Thoracic aorta (tissue), 2 donors: Measurements from ENCODE around the gene CLDN3. TPM values are rescaled to one million over a fixed set of nuclear protein-coding genes. Genes with fewer than 3 reads are reported as not detected.

Source experiments
- ATAC-seq: fragments of 150-250 bp; one replicate; pipeline ENCODE4 v1.8.0; 2017; ENCODE audit warnings: low read depth; ENCODE audit not compliant: insufficient number of reproducible peaks, low FRiP score
- DNase-seq: peaks from one replicate; pipeline ENCODE4 v3.0.0-alpha.2; 2020; ENCODE audit warnings: low spot score
- H3K27ac ChIP-seq, 2 donors: fragments of 200-600 bp; sonication (generic); 1 replicate in 1 of 2; 2 replicates in 1 of 2; pipeline ENCODE4 v1.5.1; 2016; ENCODE audit warnings: mild to moderate bottlenecking in 2 of 2, moderate library complexity in 2 of 2
- H3K27me3 ChIP-seq: fragments of 200-600 bp; sonication (generic); replicated peaks from 2 replicates; pipeline ENCODE4 v1.6.0; 2016; ENCODE audit warnings: mild to moderate bottlenecking; ENCODE audit not compliant: insufficient read depth
- H3K36me3 ChIP-seq: fragments of 200-600 bp; sonication (generic); one replicate; pipeline ENCODE4 v1.5.1; 2016
- H3K4me1 ChIP-seq, 2 donors: fragments of 200-600 bp; sonication (generic); 1 replicate in 1 of 2; 2 replicates in 1 of 2; pipeline versions ENCODE4 v1.5.1 to v1.6.0; 2016; ENCODE audit warnings: low read depth in 2 of 2, mild to moderate bottlenecking in 1 of 2; ENCODE audit not compliant: control insufficient read depth in 1 of 2
- H3K4me3 ChIP-seq: fragments of 200-600 bp; sonication (generic); 2 replicates; pipeline ENCODE4 v1.5.1; 2016; ENCODE audit warnings: mild to moderate bottlenecking
- H3K9me3 ChIP-seq: fragments of 200-600 bp; sonication (generic); 2 replicates; pipeline ENCODE4 v1.5.1; 2016
- CTCF ChIP-seq: fragments of 200-600 bp; sonication (generic); IDR thresholded peaks from one replicate; pipeline ENCODE4 v1.5.1; 2019; ENCODE audit warnings: antibody characterized with exemption
- total RNA-seq, 2 donors: library from RNA; depleted of rRNA; stranded (reverse); fragments of >200 nt; gene quantifications; one replicate each; pipeline versions ENCODE4 v1.1.0 to v1.2.3, GENCODE V29; 2016

CLDN3 gene
- total RNA-seq, 2 donors from 2014 or later: not detected

DNA sequence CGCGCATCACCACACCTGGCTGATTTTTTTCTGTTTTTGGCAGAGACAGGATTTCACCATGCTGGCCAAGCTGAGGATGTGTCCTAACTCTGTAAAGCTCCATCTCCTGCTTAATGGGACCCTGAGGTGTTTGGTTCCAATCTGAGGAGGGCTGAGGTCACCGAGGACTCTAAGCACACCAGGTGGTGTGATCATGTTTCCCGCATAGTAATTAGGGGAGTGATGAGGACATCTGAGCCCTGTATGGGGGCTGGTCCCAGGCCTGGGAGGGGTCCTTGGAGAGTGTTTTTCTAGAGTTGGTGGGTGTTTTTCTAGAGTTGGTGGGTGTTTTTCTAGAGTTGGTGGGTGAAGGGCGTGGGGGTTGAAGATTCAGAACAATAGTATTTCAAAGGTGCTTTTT, 28.5 kb downstream of the CLDN3 start:
- H3K9me3 ChIP-seq: no peaks in the 10 kb centered on the region
- H3K27me3 ChIP-seq: no peaks in the 10 kb centered on the region
- DNase-seq (no peak), ATAC-seq (no peak)
- H3K4me3 ChIP-seq: no peak overlapping the region
- H3K36me3 ChIP-seq: no peaks in the 10 kb centered on the region
- peaks cover 5 to 20% of the 10 kb centered on the region in 2 donors for H3K4me1 ChIP-seq
- no peak overlapping the region for H3K27ac ChIP-seq
- no peak for TF ChIP-seq CTCF

DNA sequence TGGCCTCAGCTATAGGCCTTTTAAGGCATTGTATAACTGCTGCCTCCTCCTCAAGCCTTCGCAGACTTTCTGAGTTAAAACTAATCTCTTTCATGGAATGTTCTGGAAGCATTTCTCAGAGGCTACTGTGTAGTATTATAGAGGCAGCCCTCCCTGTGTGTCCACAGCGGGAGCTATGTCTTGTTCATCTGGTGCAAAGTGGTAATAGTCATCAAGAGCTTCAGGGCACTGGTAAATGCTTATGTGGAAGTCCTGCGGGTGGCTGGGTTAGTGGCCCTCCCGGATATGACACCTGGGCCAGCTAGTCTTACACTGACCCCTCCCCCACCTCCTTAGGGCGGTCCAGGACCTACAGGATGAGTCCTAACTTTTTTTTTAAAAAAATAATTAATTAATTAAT, 29.3 kb downstream of the CLDN3 start:
- Histone ChIP-seq H3K36me3 (peaks cover 4% of the 10 kb centered on the region), H3K9me3 (no peaks in the 10 kb centered on the region), H3K4me1 (peaks cover 5 to 16% of the 10 kb centered on the region in 2 donors), H3K27ac (no peak overlapping the region), H3K27me3 (no peaks in the 10 kb centered on the region), H3K4me3 (no peak overlapping the region)
- DNase-seq (no peak), ATAC-seq (no peak)
- no peak for TF ChIP-seq CTCF

DNA sequence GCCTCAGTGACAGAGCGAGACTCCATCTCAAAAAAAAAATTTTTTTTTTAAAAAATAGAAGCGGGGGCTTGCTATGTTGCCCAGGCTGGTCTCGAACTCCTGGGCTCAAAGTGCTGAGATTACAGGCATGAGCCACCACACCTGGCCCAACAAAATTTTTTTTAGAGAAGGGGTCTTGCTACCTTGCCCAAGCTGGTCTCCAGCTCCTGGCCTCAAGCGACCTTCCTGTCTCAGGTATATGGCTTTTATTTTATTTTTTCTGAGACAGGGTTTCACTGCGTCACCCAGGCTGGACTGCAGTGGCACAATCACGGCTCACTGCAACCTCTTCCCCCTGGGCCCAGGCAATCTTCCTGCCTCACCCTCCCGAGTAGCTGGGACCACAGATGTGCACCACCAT, 29.9 kb downstream of the CLDN3 start:
- no peak for TF ChIP-seq CTCF
- Histone ChIP-seq H3K27me3 (no peaks in the 10 kb centered on the region), H3K36me3 (peaks cover 6% of the 10 kb centered on the region), H3K27ac (peak overlapping the region in 1 of 2 donors; percentile 87), H3K4me1 (peaks cover 5 to 16% of the 10 kb centered on the region in 2 donors), H3K9me3 (no peaks in the 10 kb centered on the region), H3K4me3 (no peak overlapping the region)
- DNase-seq (no peak), ATAC-seq (no peak)

GRCh38 chr7:73739387-73739767, 30.7 kb downstream of the CLDN3 start:
- TF ChIP-seq CTCF: no peak

DNA sequence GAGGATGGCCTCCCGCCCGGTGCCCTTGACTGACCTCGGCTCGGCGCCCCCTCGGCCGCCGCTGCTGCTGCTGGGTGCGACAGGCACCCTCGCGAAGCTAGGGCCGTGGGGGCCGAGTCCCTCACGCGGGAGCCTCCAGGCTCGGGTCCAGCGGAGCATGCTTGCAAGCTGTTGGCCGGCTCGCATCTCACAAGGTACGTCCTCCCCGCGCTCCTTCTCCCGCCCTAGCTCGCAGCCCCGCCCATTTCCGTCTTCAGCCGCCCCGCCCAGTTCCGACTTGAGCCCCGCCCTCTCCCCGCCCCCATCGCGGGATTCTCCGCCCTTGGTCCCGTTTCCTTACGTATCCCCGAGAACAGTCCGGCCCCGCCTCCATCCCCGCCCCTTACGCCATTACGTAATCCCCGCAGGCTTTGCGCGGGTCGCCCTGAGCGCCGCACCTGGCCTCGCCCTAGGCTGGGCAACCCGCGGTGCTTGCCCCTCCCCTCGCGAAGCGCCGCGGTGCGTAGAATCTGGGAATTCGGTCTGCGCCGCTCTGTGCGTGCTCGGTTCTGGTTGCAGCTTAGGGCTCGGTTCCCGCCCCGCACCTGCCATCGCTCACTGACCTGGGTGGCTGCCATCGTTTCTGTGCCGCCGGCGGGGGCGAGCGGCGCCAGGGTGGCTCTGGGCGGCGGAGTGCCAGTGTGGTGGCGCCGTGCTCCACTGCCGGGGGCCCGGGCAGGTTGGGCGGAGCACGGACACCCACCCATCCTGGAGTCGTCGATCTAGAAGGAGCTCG, 31.3 kb downstream of the CLDN3 start, which contains the start of gene ABHD11:
Gene ABHD11 (minus strand): TSS at position 191 of the 775 bp plus-strand sequence. CDS start 32 bp downstream, at position 159.
- peak; percentile 89 for DNase-seq
- no peak for TF ChIP-seq CTCF
- Histone ChIP-seq H3K4me3 (peak within 1 kb of the TSS; percentile 91), H3K27me3 (no peaks in the 10 kb centered on the region), H3K36me3 (peaks cover 6% of the 10 kb centered on the region), H3K9me3 (no peaks in the 10 kb centered on the region), H3K27ac (peak within 1 kb of the TSS; percentile 80 to 87), H3K4me1 (peaks cover 5 to 16% of the 10 kb centered on the region in 2 donors)
- ATAC-seq: peak; percentile 78

More at GRCh38 chr7:73739387-73739767, 30.7 kb downstream of the CLDN3 start:
- peaks cover 6% of the 10 kb centered on the region for H3K36me3 ChIP-seq
- H3K27ac ChIP-seq: peak overlapping the region; percentile 80 to 87
- H3K9me3 ChIP-seq: no peaks in the 10 kb centered on the region
- ATAC-seq: no peak
- H3K4me3 ChIP-seq: peak overlapping the region; percentile 91
- no peak for DNase-seq
- H3K27me3 ChIP-seq: no peaks in the 10 kb centered on the region
- peaks cover 5 to 16% of the 10 kb centered on the region in 2 donors for H3K4me1 ChIP-seq
